ENCODE measurements around the gene RUFY2.

- TF ChIP-seq CTCF (IDR thresholded peaks at IDR 0.05) (no peak), POLR2A (IDR thresholded peaks at IDR 0.05) (no peak)
Observed at GRCh38 chr10:68424454-68425014, 17.5 kb upstream of the RUFY2 start.

Measured in lower leg skin (tissue), 3 donors.